H1 (cell line): ENCODE data around the gene CNOT6L. TPM values are rescaled to one million over a fixed set of nuclear protein-coding genes. Genes with fewer than 3 reads are reported as not detected.

Source experiments
- CTCF ChIA-PET: fragments of 300-600 bp; sonication (Branson Sonifier 250); formaldehyde crosslinking; loops from one replicate; lab custom pipeline; 2021; ENCODE audit not compliant: partially characterized antibody; lab: Charles Lee
- POLR2A ChIA-PET: fragments of 300-600 bp; sonication (Branson Sonifier 250); formaldehyde crosslinking; loops from one replicate; lab custom pipeline; 2021; ENCODE audit warnings: inconsistent platforms; ENCODE audit not compliant: partially characterized antibody; lab: Charles Lee
- DNase-seq, 2 experiments: peaks; one replicate each; pipeline versions ENCODE4 v3.0.0 to v3.0.0-alpha.2; 2010 to 2022; ENCODE audit warnings: low spot score in 2 of 2, low read depth in 1 of 2, mixed read lengths in 1 of 2
- FAIRE-seq: peaks from 2 replicates; lab custom pipeline; 2011; peaks lifted over from hg19 to GRCh38; lab: Jason Lieb, UNC
- H2AFZ ChIP-seq: 2 replicates; pipeline ENCODE4 v1.8.1; 2012; ENCODE audit warnings: low read length, inconsistent platforms
- H2AK5ac ChIP-seq: 2 replicates; pipeline ENCODE4 v1.6.1; 2013; ENCODE audit warnings: low read depth, low read length
- H2BK120ac ChIP-seq: replicated peaks from 2 replicates; pipeline ENCODE3; 2013; ENCODE audit warnings: low read depth, low read length, inconsistent platforms
- H2BK12ac ChIP-seq: 2 replicates; pipeline ENCODE4 v1.6.1; 2013; ENCODE audit warnings: low read depth, low read length
- H2BK15ac ChIP-seq: 2 replicates; pipeline ENCODE4 v1.6.1; 2013; ENCODE audit warnings: low read length
- H2BK20ac ChIP-seq: 2 replicates; pipeline ENCODE4 v1.6.1; 2013; ENCODE audit warnings: low read length
- H2BK5ac ChIP-seq: 2 replicates; pipeline ENCODE4 v1.6.1; 2013; ENCODE audit warnings: low read depth, low read length
- H3K14ac ChIP-seq: 2 replicates; pipeline ENCODE4 v1.6.1; 2013; ENCODE audit warnings: inconsistent platforms; ENCODE audit not compliant: insufficient read length
- H3K18ac ChIP-seq: 2 replicates; pipeline ENCODE4 v1.6.1; 2013; ENCODE audit warnings: low read length; ENCODE audit errors: extremely low read depth
- H3K23ac ChIP-seq: 2 replicates; pipeline ENCODE4 v1.6.1; 2013; ENCODE audit warnings: inconsistent platforms; ENCODE audit not compliant: insufficient read length
- H3K23me2 ChIP-seq: 2 replicates; pipeline ENCODE4 v1.6.1; 2013; ENCODE audit warnings: low read depth, low read length
- H3K27ac ChIP-seq: 2 replicates; pipeline ENCODE4 v1.6.1; 2011; ENCODE audit warnings: low read depth, low read length, inconsistent platforms
- H3K27me3 ChIP-seq, 4 experiments: replicated peaks in 1 of 4; 1 replicate in 1 of 4; 2 replicates in 3 of 4; pipeline versions ENCODE4 v1.6.1 to v1.8.1; 2011 to 2013; ENCODE audit warnings: low read length in 3 of 4, mild to moderate bottlenecking in 3 of 4, inconsistent platforms in 2 of 4, mixed read lengths in 2 of 4, moderate library complexity in 1 of 4; ENCODE audit not compliant: control insufficient read depth in 3 of 4, insufficient read depth in 3 of 4; ENCODE audit errors: extremely low read depth in 1 of 4
- H3K36me3 ChIP-seq, 4 experiments: 2 replicates each; pipeline versions ENCODE4 v1.6.1 to v1.8.1; 2011 to 2013; ENCODE audit warnings: mild to moderate bottlenecking in 4 of 4, low read length in 3 of 4, moderate library complexity in 2 of 4, control low read depth in 1 of 4, inconsistent platforms in 1 of 4; ENCODE audit not compliant: insufficient read depth in 4 of 4, control insufficient read depth in 2 of 4
- H3K4ac ChIP-seq: replicated peaks from 2 replicates; pipeline ENCODE3; 2013; ENCODE audit warnings: low read length, low read depth, mixed read lengths, inconsistent platforms; ENCODE audit not compliant: insufficient read length
- H3K4me1 ChIP-seq, 4 experiments: replicated peaks in 1 of 4; 1 replicate in 1 of 4; 2 replicates in 3 of 4; pipeline versions ENCODE4 v1.6.1 to v1.8.1; 2011 to 2013; ENCODE audit warnings: low read length in 3 of 4, inconsistent platforms in 2 of 4, mixed read lengths in 1 of 4; ENCODE audit not compliant: insufficient read depth in 4 of 4, control insufficient read depth in 3 of 4
- H3K4me2 ChIP-seq, 2 experiments: 2 replicates each; pipeline versions ENCODE4 v1.6.1 to v1.8.1; 2011 to 2013; ENCODE audit warnings: low read depth in 2 of 2, low read length in 2 of 2, control low read depth in 1 of 2, inconsistent platforms in 1 of 2, mild to moderate bottlenecking in 1 of 2; ENCODE audit not compliant: insufficient read depth in 1 of 2
- H3K4me3 ChIP-seq, 4 experiments: fragments of 200-600, 300-600 bp in 1 of 4; sonication (generic), shearing (Covaris generic), sonication (Bioruptor Twin) in 1 of 4; 2 replicates each; pipeline versions ENCODE4 v1.5.1 to v1.8.1; 2011 to 2016; ENCODE audit warnings: low read length in 4 of 4, low read depth in 3 of 4, control low read depth in 2 of 4, inconsistent platforms in 2 of 4, mild to moderate bottlenecking in 2 of 4, mixed read lengths in 1 of 4, moderate library complexity in 1 of 4; ENCODE audit not compliant: insufficient read depth in 2 of 4; ENCODE audit errors: extremely low read depth in 1 of 4
- H3K56ac ChIP-seq: replicated peaks from 2 replicates; pipeline ENCODE3; 2013; ENCODE audit warnings: low read depth, mild to moderate bottlenecking, mixed read lengths, low read length, inconsistent platforms; ENCODE audit not compliant: insufficient read length
- H3K79me1 ChIP-seq: 2 replicates; pipeline ENCODE4 v1.6.1; 2013; ENCODE audit warnings: low read depth, low read length, control low read depth
- H3K79me2 ChIP-seq, 2 experiments: 2 replicates each; pipeline versions ENCODE4 v1.6.1 to v1.8.1; 2012 to 2013; ENCODE audit warnings: low read length in 2 of 2, mild to moderate bottlenecking in 2 of 2, inconsistent platforms in 1 of 2; ENCODE audit not compliant: insufficient read depth in 2 of 2, control insufficient read depth in 1 of 2
- H3K9ac ChIP-seq, 4 experiments: replicated peaks in 1 of 4; 1 replicate in 1 of 4; 2 replicates in 3 of 4; pipeline versions ENCODE4 v1.6.1 to v1.8.1; 2011 to 2013; ENCODE audit warnings: low read depth in 3 of 4, low read length in 3 of 4, control low read depth in 2 of 4, mild to moderate bottlenecking in 2 of 4, moderate library complexity in 2 of 4, inconsistent platforms in 1 of 4; ENCODE audit errors: extremely low read depth in 1 of 4
- H3K9me3 ChIP-seq, 2 experiments: 2 replicates each; pipeline versions ENCODE4 v1.6.1 to v1.8.1; 2012 to 2013; ENCODE audit warnings: mild to moderate bottlenecking in 2 of 2, moderate library complexity in 2 of 2, control low read depth in 1 of 2, inconsistent platforms in 1 of 2, low read depth in 1 of 2, low read length in 1 of 2, mixed read lengths in 1 of 2; ENCODE audit not compliant: insufficient read depth in 2 of 2
- H4K20me1 ChIP-seq, 2 experiments: replicated peaks in 1 of 2; 2 replicates each; pipeline versions ENCODE3 to v1.8.1; 2011 to 2013; ENCODE audit warnings: inconsistent platforms in 2 of 2, low read length in 2 of 2, mild to moderate bottlenecking in 1 of 2; ENCODE audit not compliant: insufficient read depth in 2 of 2, control insufficient read depth in 1 of 2
- H4K5ac ChIP-seq: 2 replicates; pipeline ENCODE4 v1.6.1; 2013; ENCODE audit warnings: low read length, low read depth, mixed read lengths, inconsistent platforms; ENCODE audit not compliant: insufficient read length
- H4K8ac ChIP-seq: 2 replicates; pipeline ENCODE4 v1.8.0; 2013; ENCODE audit warnings: mild to moderate bottlenecking, moderate library complexity, low read length, inconsistent platforms; ENCODE audit not compliant: insufficient read depth; ENCODE audit errors: extremely low read depth
- H4K91ac ChIP-seq: replicated peaks from 2 replicates; pipeline ENCODE3; 2013; ENCODE audit warnings: low read length, mixed read lengths, inconsistent platforms; ENCODE audit not compliant: insufficient read length
- ASH2L ChIP-seq: fragments of 200-600, 300-600 bp; sonication (generic); IDR thresholded peaks from one replicate; pipeline ENCODE4 v1.7.1; 2017; ENCODE audit warnings: low read length
- POU5F1 ChIP-seq: IDR thresholded peaks from 2 replicates; pipeline ENCODE4 v1.6.1; 2011; ENCODE audit warnings: low read depth, mild to moderate bottlenecking, low read length, moderate library complexity
- RBBP5 ChIP-seq: IDR thresholded peaks from 2 replicates; pipeline ENCODE4 v1.7.1; 2012; ENCODE audit warnings: low read depth, mild to moderate bottlenecking, inconsistent platforms, low read length, moderate library complexity, borderline replicate concordance
- SAP30 ChIP-seq: fragments of 300-600 bp; sonication (generic); IDR thresholded peaks from 2 replicates; pipeline ENCODE4 v1.7.1; 2012; ENCODE audit warnings: low read length, moderate library complexity, mild to moderate bottlenecking, inconsistent platforms; ENCODE audit not compliant: insufficient read depth, insufficient replicate concordance
- TAF7 ChIP-seq: optimal IDR thresholded peaks from 2 replicates; pipeline ENCODE3; 2011; ENCODE audit warnings: low read depth, mild to moderate bottlenecking, inconsistent platforms, low read length, moderate library complexity, borderline replicate concordance
- YY1 ChIP-seq: IDR thresholded peaks from 2 replicates; pipeline ENCODE4 v1.6.1; 2011; ENCODE audit warnings: low read depth, mild to moderate bottlenecking, low read length
- WGBS, 2 experiments: shearing (Covaris generic) in 1 of 2; methylation state at CpG; one replicate each; pipeline versions ENCODE4 v1.1.6 to v1.1.7; 2013 to 2015; ENCODE audit warnings: low lambda C conversion rate in 2 of 2, mixed read lengths in 2 of 2, inconsistent platforms in 1 of 2, low coverage in 1 of 2, missing lambda C conversion rate in 1 of 2; ENCODE audit not compliant: insufficient replicate concordance in 2 of 2, insufficient coverage in 1 of 2, insufficient read length in 1 of 2; ENCODE audit errors: extremely low coverage in 1 of 2, missing lambda C conversion rate in 1 of 2; 5-methylcytosine and 5-hydroxymethylcytosine counted together
- polyA plus RNA-seq, 7 experiments: library from polyadenylated mRNA; depleted of rRNA in 3 of 7; stranded (reverse) in 5 of 7; unstranded in 2 of 7; fragments of >200 nt in 5 of 7; fragments of 200-250 nt in 2 of 7; gene quantifications; 1 replicate in 5 of 7; 2 replicates in 1 of 7; 4 replicates in 1 of 7; pipeline versions ENCODE4 v1.2.1 to v1.2.3, GENCODE V29; 2011 to 2013; ENCODE audit warnings: missing spikeins in 2 of 7, mixed read lengths in 2 of 7
- total RNA-seq: library from RNA; stranded (reverse); fragmentation: NEBNext Ultra II Directional; extraction: Animal tissue kit (Norgen Biotek cat#: 25700); gene quantifications from 2 replicates; pipeline ENCODE4 v1.2.1, GENCODE V29; 2021
- TF ChIP-seq, protein P1 (sequence below): IDR thresholded peaks from 2 replicates; pipeline ENCODE4 v1.6.1; 2011; ENCODE audit warnings: low read depth, mild to moderate bottlenecking, low read length; ENCODE audit not compliant: insufficient read depth

CNOT6L gene
- total and polyA plus RNA-seq, 2 of the 8 experiments (the other 6 are each of a cell fraction or from before 2014, with no cell fraction given), result 2.0 to 22.4 TPM

GRCh38 chr4:77671051-77671450 is 148.1 kb downstream of the CNOT6L start:
- H3K36me3 ChIP-seq, result peaks cover 0 to 2% (median 0%) of the 10 kb centered on the region in 4 experiments; a peak in 1 of 8 replicates

More at GRCh38 chr4:77671051-77671450, 148.1 kb downstream of the CNOT6L start:
- Histone ChIP-seq H3K27ac (no peak overlapping the region), H3K4ac (no peak overlapping the region), H4K8ac (no peak overlapping the region), H2BK5ac (no peak overlapping the region), H3K79me2 (no peaks in the 10 kb centered on the region), H3K9me3 (no peaks in the 10 kb centered on the region), H2BK120ac (no peak overlapping the region), H3K27me3 (no peaks in the 10 kb centered on the region), H3K9ac (no peak overlapping the region), H2BK12ac (no peak overlapping the region), H4K20me1 (no peaks in the 10 kb centered on the region), H3K14ac (no peak overlapping the region), H3K56ac (no peak overlapping the region), H3K23ac (no peak overlapping the region), H3K23me2 (no peaks in the 10 kb centered on the region), H4K5ac (no peak overlapping the region), H2BK15ac (no peak overlapping the region), H3K4me2 (no peak overlapping the region), H3K4me3 (peak overlapping the region in 1 of 4 experiments; percentile 12; a peak in 1 of 8 replicates), H2AK5ac (no peak overlapping the region), H3K79me1 (no peaks in the 10 kb centered on the region), H4K91ac (no peak overlapping the region), H3K18ac (no peak overlapping the region), H2AFZ (no peak overlapping the region), H3K4me1 (peaks cover 0 to 2% (median 0%) of the 10 kb centered on the region in 4 experiments; a peak in 2 of 7 replicates), H2BK20ac (no peak overlapping the region)
- CTCF ChIA-PET, result interaction anchor here (0.7 kb wide), 1 partner anchor 9 kb away, joined by 3 read pairs; no protein-coding TSS in a partner anchor
- FAIRE-seq (no peak), DNase-seq (no peak)
- WGBS, 2 experiments, result 41% methylated on average over 4 of the region's 4 CpGs; no CpG with 5 or more reads in 1 of the 2 experiments
- POLR2A ChIA-PET, result interaction anchor here (0.9 to 1.0 kb wide), 2 partner anchors 9 to 192 kb away, joined by 3 read pairs; partner anchors contain the start of gene MRPL1
- TF ChIP-seq SAP30 (no peak), YY1 (no peak), TAF7 (no peak), ASH2L (no peak), POU5F1 (peak; percentile 79), RBBP5 (no peak)
- TF ChIP-seq, protein P1, sequence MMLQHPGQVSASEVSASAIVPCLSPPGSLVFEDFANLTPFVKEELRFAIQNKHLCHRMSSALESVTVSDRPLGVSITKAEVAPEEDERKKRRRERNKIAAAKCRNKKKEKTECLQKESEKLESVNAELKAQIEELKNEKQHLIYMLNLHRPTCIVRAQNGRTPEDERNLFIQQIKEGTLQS, result no peak
